KBM-7 (cell line): Measurements from ENCODE around the gene PLEKHO1.
"Not testable (repeated sequence)": the region's sequence is repeated elsewhere in the genome, so short reads cannot be mapped to it uniquely, and the experiment has no call there.

ENCODE experiments used
- DNase-seq: peaks from one replicate; pipeline ENCODE4 v3.0.0-alpha.2; 2015
- in situ Hi-C: fragments of 300-500 bp; cut with MboI; formaldehyde crosslinking; loops from 2 replicates; pipeline ENCODE4 v1.14.3; 2020; ENCODE audit warnings: low sequenced_read_pairs, low pct_unique_long_range_greater_than_20kb, mixed read lengths

PLEKHO1 gene, protein sequence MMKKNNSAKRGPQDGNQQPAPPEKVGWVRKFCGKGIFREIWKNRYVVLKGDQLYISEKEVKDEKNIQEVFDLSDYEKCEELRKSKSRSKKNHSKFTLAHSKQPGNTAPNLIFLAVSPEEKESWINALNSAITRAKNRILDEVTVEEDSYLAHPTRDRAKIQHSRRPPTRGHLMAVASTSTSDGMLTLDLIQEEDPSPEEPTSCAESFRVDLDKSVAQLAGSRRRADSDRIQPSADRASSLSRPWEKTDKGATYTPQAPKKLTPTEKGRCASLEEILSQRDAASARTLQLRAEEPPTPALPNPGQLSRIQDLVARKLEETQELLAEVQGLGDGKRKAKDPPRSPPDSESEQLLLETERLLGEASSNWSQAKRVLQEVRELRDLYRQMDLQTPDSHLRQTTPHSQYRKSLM

DNA sequence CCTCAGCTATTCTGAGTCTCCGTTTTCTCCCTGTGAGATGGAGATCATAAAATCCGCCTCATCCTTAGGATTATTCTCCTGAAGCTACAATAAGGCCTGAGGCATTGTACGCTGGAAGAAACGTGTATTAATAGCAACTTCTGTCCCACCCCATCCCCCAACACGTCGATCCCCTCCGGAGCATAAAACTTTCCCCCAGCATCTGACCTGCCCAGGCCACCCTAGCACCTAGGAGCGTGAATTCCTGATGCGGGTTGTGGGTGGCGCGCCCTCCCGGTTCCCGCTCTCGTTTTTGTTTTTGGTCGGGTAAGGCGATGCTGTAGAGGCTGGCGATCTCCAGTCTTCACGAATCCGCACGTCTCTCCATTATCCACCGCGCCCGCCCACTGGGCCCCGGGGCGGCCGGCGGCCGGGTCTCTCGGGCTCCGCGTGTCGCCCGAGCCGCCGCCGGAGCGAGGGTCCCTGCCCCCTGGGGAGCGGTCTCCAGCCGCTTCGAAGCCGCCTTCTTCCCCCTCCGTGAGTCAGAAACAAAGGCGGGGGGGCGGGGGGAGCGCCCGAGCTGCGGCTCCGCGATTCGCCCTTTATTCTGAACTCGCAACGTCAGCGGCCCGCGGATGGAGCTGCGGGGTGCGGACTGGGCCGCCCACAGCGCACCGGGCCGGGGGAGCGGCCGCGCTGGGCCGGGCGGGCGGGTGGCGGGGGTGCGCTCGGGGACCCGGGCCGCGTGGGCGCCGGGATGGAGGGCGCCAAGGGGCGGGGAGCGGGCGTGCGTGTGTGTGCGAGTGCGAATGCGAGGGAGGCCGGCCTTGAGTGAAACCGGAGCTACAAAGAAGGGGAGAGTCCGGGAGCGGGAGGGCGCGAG is at the start of gene PLEKHO1:
PLEKHO1 (plus strand) TSS at position 646 of the 862 bp plus-strand sequence. CDS start 342 bp downstream, outside the sequence.
- in situ Hi-C loops = no loop called here
- peak; percentile 69 for DNase-seq

DNA sequence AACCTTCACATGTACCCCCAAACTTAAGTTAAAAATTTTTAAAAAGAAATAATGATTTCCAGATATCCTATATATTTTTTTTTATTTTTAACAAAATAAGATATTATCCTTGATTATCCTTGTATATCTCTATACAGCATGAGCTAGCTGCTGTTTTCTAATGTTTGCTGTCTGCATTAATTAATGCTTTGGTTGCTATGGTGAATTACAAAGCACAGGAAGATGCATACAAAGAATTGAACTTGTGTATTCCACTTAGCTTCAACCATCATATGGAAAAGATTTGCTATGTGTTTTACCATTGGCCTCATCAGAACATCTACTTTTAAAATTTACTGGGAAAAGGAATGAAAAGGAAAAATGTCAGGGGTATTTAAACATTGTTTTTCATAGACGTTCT is 46.7 kb upstream of the PLEKHO1 start:
- in situ Hi-C loops = no loop called here
- no peak for DNase-seq

DNA sequence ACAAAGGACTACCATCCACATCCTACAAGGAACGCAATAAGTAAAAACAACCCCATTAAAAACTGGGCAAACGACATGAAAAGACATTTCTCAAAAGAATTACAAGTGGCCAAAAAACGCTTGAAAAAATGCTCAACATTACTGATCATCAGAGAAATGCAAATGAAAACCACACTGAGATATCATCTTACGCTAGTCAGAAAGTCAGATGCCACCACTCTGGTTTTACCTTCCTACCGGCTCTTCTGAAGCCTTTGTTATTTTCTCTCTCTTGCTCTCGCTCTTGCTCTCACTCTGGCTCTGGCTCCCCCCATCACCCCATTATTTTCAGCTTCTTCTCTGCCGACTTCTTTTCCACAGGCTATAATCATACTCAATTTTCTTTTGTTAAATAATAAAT is 43.4 kb upstream of the PLEKHO1 start:
- no peak for DNase-seq
- in situ Hi-C loops = no loop called here

DNA sequence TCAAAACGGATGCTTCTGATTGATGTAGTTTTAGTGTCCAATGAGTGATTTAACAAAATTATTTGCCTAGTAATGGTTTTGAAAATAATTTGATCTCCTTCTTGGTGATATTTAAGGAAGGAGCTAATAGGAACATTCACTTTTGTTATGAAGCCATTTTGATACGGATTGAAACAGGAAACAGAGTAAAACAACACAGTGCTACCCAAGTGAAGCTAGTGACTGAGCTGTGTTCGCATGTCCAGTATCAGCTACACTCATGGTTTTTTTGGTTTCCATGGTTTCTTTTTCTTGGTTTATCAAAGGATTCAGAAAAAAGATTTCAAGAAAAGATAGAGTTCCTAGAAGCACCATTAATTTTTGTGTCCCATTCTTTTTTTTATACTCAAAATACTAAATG is 40.1 kb upstream of the PLEKHO1 start:
- in situ Hi-C loops = no loop called here
- no peak for DNase-seq

DNA sequence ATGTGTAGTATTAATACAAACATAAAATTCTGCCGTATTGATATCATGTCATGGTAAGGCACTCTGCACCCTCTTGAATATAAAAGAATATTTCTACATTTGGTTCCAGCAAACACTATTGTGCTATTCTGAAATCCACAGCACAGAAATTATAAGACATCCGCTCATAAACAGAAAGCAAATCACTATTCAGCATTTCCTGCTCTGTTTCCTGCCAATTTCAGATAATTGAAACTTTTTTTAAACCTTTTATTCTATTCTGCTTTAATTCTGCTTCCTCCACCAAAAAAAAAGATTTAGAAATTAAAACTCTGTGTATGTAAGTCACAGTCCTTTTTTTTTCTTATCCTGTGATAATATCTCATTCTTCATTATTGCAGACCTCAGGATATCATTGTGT is 39.6 kb upstream of the PLEKHO1 start:
- in situ Hi-C loops = no loop called here
- DNase-seq = no peak

DNA sequence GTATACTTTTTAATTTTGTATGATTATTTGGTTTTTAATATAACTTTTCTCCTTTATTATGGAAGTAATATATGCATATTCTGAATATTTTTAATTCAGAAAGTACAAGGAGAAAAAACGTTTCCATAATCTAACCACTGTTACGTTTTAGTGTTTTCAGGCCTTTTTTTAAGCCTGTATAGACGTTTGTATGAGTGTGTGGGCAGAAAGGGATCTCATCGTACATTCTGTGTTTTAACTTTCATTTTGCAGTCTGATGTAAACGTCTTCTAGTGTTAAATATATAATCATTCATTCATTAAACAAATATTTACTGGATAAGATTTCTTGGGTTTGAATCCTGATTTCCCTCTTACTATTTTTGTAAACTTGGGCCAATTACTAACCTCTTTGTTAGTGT is 38.0 kb upstream of the PLEKHO1 start:
- in situ Hi-C loops = no loop called here
- no peak for DNase-seq

DNA sequence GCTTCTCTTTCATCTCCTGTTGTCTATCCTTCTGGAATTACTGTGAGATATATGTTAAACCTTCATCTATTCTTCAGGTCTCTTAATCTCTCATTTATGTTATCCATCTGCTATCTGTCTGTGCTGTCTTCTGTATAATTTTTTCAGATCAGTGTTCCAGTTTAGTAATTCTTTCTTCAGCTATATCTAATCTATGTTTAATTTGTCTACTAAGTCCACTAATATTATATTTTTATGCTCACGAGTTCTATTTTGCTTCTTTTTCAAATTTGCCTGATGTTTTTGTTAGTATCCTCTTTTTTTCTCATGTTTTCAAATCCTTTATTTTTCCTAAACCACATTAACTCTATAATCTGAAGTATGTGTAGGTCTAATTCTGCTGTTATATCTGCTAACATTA is 34.6 kb upstream of the PLEKHO1 start:
- in situ Hi-C loops = no loop called here
- DNase-seq = no peak

DNA sequence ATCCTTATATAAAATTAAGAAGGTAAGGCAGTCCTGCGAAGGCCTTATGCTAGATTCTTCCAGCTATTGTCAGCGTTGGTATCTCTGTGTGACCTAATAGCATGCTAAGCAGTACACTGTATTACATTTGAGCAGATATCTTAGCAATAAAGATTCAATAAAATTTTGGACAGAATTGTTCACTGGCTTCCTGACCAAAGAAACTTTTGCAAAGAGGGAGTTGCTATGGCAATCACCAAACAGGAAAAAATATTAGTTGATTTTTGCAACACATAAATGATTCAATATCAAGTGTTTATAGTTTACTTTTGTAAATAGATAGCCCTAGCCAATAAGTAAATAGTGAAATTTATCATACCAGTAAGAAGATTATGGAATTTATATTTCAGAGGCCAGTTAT is 31.0 kb upstream of the PLEKHO1 start:
- DNase-seq = no peak
- in situ Hi-C loops = no loop called here

DNA sequence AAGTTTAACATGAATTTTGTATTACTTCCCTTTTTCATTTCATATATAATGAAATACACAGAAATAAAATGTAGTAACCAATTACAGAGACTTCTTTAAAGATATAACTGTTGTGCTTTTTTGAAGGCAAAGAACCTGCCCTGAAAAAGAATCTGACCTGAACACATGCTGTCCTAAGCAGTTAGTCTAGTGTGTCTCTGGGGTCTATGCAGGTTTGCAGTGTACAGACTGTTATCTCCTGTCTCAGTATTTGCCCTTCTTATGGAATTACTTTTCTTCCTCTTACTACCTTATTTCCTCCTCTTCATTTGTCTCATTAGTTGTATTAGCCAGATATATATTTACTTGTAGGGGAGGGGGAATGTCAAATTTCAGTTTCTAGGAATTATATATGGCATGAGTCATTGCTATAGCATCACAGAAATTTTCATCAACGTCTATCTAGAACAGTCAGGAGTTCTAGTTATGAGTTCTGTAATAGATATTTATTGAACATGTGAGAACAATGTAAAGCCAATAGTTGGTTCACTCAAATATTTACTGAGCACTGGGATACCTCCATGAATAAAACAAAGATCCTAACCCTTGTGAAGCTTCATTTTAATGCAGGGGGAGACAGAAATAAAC is 28.4 kb upstream of the PLEKHO1 start:
- in situ Hi-C loops = no loop called here

DNA sequence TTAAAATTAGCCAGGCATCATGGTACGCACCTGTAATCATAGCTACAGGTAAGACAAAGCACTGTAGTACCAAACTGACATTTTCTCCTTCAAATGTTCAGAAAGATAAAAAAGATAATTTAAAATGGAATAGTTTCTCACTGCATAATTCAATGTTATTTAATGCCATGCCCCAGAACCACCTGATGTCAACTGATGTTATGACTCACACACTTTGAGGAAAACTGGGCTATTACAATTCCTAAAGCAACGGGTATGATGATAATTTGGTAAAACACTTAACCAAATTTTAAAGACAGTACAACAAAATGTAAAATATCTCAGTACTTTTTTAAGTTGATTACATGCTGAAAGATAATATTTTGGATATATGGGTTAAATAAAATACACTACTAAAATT is 22.9 kb upstream of the PLEKHO1 start:
- in situ Hi-C loops = no loop called here
- no peak for DNase-seq

More for the DNA sequence above, 28.4 kb upstream of the PLEKHO1 start:
- DNase-seq = no peak

DNA sequence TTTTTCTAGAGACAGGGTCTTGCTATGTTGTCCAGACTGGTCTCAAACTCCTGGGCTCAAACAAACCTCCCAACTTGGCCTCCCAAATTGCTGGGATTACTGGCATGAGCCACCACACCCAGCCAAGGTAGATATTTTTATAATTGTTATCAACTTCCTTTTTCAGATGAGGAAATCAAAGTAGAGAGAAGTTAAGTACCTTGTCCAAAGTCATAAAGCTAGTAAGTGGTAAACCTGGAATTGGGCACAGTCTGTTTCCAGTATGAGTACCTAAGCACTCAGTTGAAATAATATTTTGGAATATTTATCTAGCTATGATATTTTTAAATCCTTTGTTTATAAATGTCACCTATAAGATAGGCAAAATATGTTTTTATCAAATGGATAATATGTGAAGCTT is 22.3 kb upstream of the PLEKHO1 start:
- no peak for DNase-seq
- in situ Hi-C loops = no loop called here

DNA sequence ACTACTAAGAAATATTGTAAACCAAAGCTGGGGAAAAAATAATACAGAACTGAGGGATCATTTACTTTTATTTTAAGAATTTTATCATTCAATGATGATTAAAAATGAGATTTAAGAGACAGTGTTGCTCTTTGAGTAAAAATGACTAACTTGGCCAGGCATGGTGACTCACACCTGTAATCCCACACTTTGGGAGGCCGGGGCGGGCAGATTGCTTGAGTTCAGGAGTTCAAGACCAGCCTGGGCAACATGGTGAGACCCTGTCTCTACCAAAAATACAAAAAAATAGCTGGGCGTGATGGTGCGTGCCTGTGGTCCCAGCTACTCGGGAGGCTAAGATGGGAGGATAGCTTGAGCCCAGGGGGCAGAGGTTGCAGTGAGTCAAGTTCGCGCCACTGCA is 21.8 kb upstream of the PLEKHO1 start:
- in situ Hi-C loops = no loop called here
- DNase-seq = no peak

DNA sequence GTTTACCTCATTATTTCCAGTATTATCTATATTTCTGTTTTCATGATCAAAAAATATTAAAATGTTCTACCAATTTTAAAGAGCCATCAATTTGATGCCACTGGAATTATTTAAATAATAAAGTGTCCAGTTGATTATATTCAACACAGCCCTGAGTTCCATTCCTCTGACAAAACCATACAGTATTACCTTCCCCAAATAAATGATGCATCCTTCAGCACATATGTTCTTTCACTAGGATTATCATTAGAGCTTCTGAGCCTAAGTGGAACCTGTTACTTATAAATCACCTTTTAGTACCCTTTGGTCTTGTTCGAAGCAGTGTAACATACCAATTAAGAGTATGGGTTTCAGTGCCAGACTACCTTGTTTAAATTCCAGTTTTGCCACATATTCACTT is 17.3 kb upstream of the PLEKHO1 start:
- in situ Hi-C loops = no loop called here
- DNase-seq = no peak

DNA sequence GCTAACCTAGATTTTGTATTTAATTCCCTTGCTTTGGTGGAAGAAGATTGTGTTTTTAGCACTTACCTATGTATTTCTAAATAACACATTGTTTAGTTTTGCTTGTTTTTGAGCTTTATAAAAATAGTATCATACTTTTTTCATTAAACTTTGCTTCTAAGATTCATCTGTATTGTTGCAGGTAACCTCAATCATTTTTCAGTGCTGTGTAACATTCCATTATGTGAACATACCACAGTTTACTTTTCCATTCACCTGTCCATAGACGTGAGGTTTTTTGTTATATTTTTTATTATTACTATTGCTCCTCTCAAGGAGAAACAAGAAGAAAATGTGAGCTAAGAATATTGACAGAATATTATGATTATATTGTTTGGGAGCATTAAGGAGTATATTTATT is 15.2 kb upstream of the PLEKHO1 start:
- DNase-seq = no peak
- in situ Hi-C loops = no loop called here

DNA sequence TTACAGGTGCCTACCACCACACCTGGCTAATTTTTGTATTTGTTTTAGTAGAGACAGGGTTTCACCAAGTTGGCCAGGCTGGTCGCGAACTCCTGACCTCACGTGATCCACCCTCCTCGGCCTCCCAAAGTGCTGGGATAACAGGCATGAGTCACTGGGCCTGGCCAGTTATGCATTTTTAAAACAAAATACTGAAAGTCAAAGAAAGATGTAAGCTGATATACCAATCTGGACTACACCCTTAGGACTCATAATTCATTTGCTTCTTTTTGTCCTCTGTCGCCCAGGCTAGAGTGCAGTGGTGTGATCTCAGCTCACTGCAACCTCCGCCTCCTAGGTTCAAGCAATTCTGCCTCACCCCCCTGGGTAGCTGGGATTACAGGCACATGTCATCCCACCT is 14.3 kb upstream of the PLEKHO1 start:
- DNase-seq, in situ Hi-C loops: not testable (repeated sequence)

DNA sequence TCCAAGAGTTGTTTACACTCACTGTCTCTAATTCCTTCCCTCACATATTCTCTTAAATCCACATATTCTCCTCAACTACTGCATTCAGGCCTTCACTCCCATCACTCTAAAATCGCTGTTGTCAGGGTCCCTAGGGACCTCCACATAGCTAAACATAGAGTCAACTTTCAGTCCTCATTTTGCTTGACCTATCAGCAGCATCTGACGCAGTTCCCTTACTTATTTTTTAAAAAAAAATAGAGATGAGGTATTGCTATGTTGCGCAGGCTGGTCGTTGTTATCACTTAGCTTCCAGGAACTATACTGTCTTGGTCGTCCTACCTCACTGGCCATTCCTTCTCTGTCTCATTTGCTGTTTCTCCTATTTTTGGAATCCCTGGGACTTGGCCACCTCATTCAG is 11.7 kb upstream of the PLEKHO1 start:
- in situ Hi-C loops = no loop called here
- no peak for DNase-seq

DNA sequence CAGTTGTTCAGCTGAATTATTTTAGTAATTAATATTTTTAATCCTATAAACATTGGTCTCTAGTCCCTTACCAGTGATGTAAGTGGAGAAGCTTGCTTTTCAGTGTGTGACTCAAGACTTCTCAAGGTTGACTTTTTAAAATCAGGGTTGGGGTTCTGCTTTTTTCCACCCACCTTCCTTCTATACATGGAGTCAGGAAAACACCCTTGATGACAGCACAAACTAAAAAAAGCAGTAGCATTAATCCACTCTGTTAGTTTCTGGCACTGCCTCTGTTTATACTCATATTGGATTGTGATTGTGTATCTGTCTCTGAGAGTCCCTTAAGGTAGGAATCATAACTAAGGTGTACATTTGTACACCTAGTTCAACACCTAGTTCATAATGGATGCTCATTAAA is 8.3 kb upstream of the PLEKHO1 start:
- DNase-seq = no peak
- in situ Hi-C loops = no loop called here

DNA sequence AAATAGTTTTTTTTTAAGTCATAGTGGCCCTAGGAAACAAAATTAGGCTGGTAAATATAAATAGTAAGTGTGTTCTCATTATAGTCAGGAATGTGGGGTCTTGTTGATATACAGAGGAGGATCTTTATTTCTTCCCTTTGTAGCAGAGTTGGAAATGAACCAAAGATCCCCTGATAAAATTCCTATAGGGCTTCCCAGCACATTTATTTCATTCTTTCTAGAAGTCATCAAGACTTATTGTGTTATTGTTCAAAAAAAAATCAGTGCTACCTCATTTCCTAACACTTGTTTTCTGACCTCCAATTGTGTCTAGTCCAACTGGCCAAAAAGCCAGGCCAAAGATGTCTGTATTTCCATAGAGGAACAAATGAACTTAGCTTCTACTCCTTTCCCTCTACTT is 7.6 kb upstream of the PLEKHO1 start:
- in situ Hi-C loops = no loop called here
- DNase-seq = no peak

DNA sequence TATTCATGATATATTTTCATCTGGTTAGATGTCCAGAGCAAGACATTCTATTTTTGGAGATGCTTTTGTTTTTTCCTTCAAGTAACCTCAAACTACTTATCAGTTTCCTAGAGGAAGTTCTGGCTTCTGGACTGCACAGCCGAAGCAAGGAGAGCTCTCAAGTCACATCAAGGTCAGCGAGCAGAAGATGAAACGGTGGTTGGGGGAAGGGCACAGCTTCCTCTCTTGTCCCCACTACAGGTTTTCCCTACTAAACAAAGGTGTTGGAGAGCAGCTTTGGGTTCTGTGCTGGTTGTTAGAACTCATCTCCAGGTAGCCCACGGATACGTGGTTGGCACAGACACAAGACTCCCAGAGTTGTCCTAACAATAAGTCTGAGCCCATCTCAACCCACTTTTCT is 5.1 kb upstream of the PLEKHO1 start:
- in situ Hi-C loops = no loop called here
- DNase-seq = peak; percentile 80

DNA sequence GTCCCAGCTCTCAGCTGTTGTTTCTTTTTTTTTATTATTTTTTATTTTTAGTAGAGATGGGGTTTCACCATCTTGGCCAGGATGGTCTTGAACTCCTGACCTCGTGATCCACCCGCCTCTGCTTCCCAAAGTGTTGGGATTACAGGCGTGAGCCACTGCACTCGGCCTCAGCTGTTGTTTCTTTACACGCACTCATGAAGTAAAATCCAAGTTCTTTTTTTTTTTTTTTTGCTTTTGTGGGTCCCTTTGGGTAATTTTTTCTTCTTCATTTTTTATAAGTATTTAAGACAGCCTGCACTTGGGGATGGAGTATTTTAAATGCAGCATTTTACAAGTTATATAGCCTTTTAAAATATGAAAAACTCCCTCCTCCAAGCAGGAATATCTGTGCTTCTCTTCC is 3.7 kb upstream of the PLEKHO1 start:
- in situ Hi-C loops, DNase-seq: not testable (repeated sequence)
